Fibroblast of the aortic adventitia (primary cell): ENCODE results near the gene CKAP5. TPM values are rescaled to one million over a fixed set of nuclear protein-coding genes. Genes with fewer than 3 reads are reported as not detected.

Experiments used
- DNase-seq: peaks from one replicate; pipeline ENCODE4 v3.0.0-alpha.2; 2010; ENCODE audit warnings: low read depth
- H3K4me3 ChIP-seq: 2 replicates; pipeline ENCODE4 v1.5.1; 2011; ENCODE audit warnings: low read depth, mild to moderate bottlenecking, control low read depth, low read length, moderate library complexity
- CTCF ChIP-seq: IDR thresholded peaks from 2 replicates; pipeline ENCODE4 v1.5.1; 2011; ENCODE audit warnings: mild to moderate bottlenecking, low read length, control low read depth, inconsistent platforms; ENCODE audit not compliant: insufficient read depth
- total RNA-seq: library from RNA; depleted of rRNA; stranded (reverse); fragments of >200 nt; gene quantifications from 2 replicates; pipeline ENCODE4 v1.2.3, GENCODE V29; 2012; ENCODE audit warnings: low replicate concordance

The CKAP5 gene
- total RNA-seq, 1 donor = 83.3 TPM

GRCh38 chr11:46834821-46835220 is 11.3 kb downstream of the CKAP5 start:
- DNase-seq = no peak
- TF ChIP-seq CTCF = no peak
- no peak overlapping the region for H3K4me3 ChIP-seq

- TF ChIP-seq CTCF = no peak
- DNase-seq = no peak
- no peak overlapping the region for H3K4me3 ChIP-seq
Observed at GRCh38 chr11:46832511-46833214, 13.4 kb downstream of the CKAP5 start.

GRCh38 chr11:46827995-46828394 is 18.1 kb downstream of the CKAP5 start:
- H3K4me3 ChIP-seq = no peak overlapping the region
- DNase-seq = peak; percentile 49
- TF ChIP-seq CTCF = no peak

GRCh38 chr11:46826310-46827044 is 19.6 kb downstream of the CKAP5 start:
- DNase-seq = peak; percentile 72
- H3K4me3 ChIP-seq = peak overlapping the region; percentile 83
- peak; percentile 18 for TF ChIP-seq CTCF

GRCh38 chr11:46808799-46809431 is 37.2 kb downstream of the CKAP5 start:
- TF ChIP-seq CTCF = no peak
- no peak overlapping the region for H3K4me3 ChIP-seq
- no peak for DNase-seq

- TF ChIP-seq CTCF = no peak
- no peak overlapping the region for H3K4me3 ChIP-seq
- no peak for DNase-seq
Observed at GRCh38 chr11:46801694-46802470, 44.2 kb downstream of the CKAP5 start.
